Mesenchymal stem cell (in vitro differentiated cells and primary cell): ENCODE measurements around the gene SETDB1.

Experiments
- DNase-seq: peaks from one replicate; pipeline ENCODE4 v3.0.0-alpha.2; 2013
- H2AFZ ChIP-seq: one replicate; pipeline ENCODE4 v1.6.1; 2013; ENCODE audit warnings: low read depth, mild to moderate bottlenecking, control low read depth, inconsistent platforms, low read length, moderate library complexity
- H2AK5ac ChIP-seq: 2 replicates; pipeline ENCODE4 v1.6.1; 2013; ENCODE audit warnings: low read length, moderate library complexity, mild to moderate bottlenecking, inconsistent platforms; ENCODE audit not compliant: severe bottlenecking
- H2BK120ac ChIP-seq: one replicate; pipeline ENCODE4 v1.6.1; 2013; ENCODE audit warnings: low read depth, mild to moderate bottlenecking, inconsistent platforms, low read length, moderate library complexity
- H2BK12ac ChIP-seq, 2 experiments: one replicate each; pipeline ENCODE4 v1.6.1; 2013; ENCODE audit warnings: inconsistent platforms in 2 of 2, low read length in 2 of 2, mild to moderate bottlenecking in 2 of 2, moderate library complexity in 2 of 2, control low read depth in 1 of 2
- H2BK15ac ChIP-seq: one replicate; pipeline ENCODE4 v1.6.1; 2013; ENCODE audit warnings: mild to moderate bottlenecking, low read depth, inconsistent platforms; ENCODE audit not compliant: poor library complexity, severe bottlenecking
- H2BK5ac ChIP-seq: 2 replicates; pipeline ENCODE4 v1.6.1; 2013; ENCODE audit warnings: low read depth, mild to moderate bottlenecking, low read length, control low read depth, inconsistent platforms; ENCODE audit not compliant: poor library complexity, severe bottlenecking
- H3K14ac ChIP-seq, 2 experiments: one replicate each; pipeline ENCODE4 v1.6.1; 2013; ENCODE audit warnings: inconsistent platforms in 2 of 2, low read length in 2 of 2, control low read depth in 1 of 2, mild to moderate bottlenecking in 1 of 2, moderate library complexity in 1 of 2
- H3K18ac ChIP-seq, 2 experiments: one replicate each; pipeline ENCODE4 v1.6.1; 2013; ENCODE audit warnings: inconsistent platforms in 2 of 2, low read length in 2 of 2, control low read depth in 1 of 2, low read depth in 1 of 2, mild to moderate bottlenecking in 1 of 2
- H3K23ac ChIP-seq, 2 experiments: one replicate each; pipeline ENCODE4 v1.6.1; 2013; ENCODE audit warnings: inconsistent platforms in 2 of 2, low read length in 2 of 2, mild to moderate bottlenecking in 2 of 2, moderate library complexity in 2 of 2, control low read depth in 1 of 2
- H3K27ac ChIP-seq: 2 replicates; pipeline ENCODE4 v1.5.1; 2013; ENCODE audit warnings: mild to moderate bottlenecking, moderate library complexity, low read length, control low read depth, inconsistent platforms; ENCODE audit not compliant: poor library complexity, severe bottlenecking
- H3K27me3 ChIP-seq, 2 experiments: 2 replicates each; pipeline versions ENCODE4 v1.6.1 to v1.7.0; 2013; ENCODE audit warnings: low read length in 2 of 2, mild to moderate bottlenecking in 2 of 2, moderate library complexity in 2 of 2, control low read depth in 1 of 2, inconsistent platforms in 1 of 2; ENCODE audit not compliant: control insufficient read depth in 1 of 2, insufficient read depth in 1 of 2
- H3K36me3 ChIP-seq, 2 experiments: 2 replicates each; pipeline versions ENCODE4 v1.6.1 to v1.7.0; 2013; ENCODE audit warnings: low read length in 2 of 2, control low read depth in 1 of 2, inconsistent platforms in 1 of 2, low read depth in 1 of 2, mild to moderate bottlenecking in 1 of 2; ENCODE audit not compliant: insufficient read depth in 2 of 2, control insufficient read depth in 1 of 2
- H3K4ac ChIP-seq, 2 experiments: one replicate each; pipeline ENCODE4 v1.6.1; 2013; ENCODE audit warnings: inconsistent platforms in 2 of 2, low read length in 2 of 2, mild to moderate bottlenecking in 2 of 2, moderate library complexity in 2 of 2, control low read depth in 1 of 2, low read depth in 1 of 2
- H3K4me1 ChIP-seq: 2 replicates; pipeline ENCODE4 v1.6.1; 2013; ENCODE audit warnings: low read depth, low read length, control low read depth; ENCODE audit not compliant: control insufficient read depth, insufficient read depth
- H3K4me2 ChIP-seq: 2 replicates; pipeline ENCODE4 v1.6.1; 2013; ENCODE audit warnings: low read length, mild to moderate bottlenecking, inconsistent platforms; ENCODE audit not compliant: poor library complexity, severe bottlenecking
- H3K4me3 ChIP-seq, 2 experiments: 2 replicates each; pipeline versions ENCODE4 v1.5.1 to v1.7.0; 2013; ENCODE audit warnings: low read length in 2 of 2, mild to moderate bottlenecking in 2 of 2, control low read depth in 1 of 2, low read depth in 1 of 2; ENCODE audit not compliant: insufficient read depth in 1 of 2
- H3K79me1 ChIP-seq: replicated peaks from 2 replicates; pipeline ENCODE4 v1.6.1; 2013; ENCODE audit warnings: mild to moderate bottlenecking, control low read depth, low read length, inconsistent platforms; ENCODE audit not compliant: poor library complexity, severe bottlenecking
- H3K9ac ChIP-seq: 2 replicates; pipeline ENCODE4 v1.7.0; 2013; ENCODE audit warnings: mild to moderate bottlenecking, low read length, moderate library complexity
- H3K9me3 ChIP-seq: 2 replicates; pipeline ENCODE4 v1.7.0; 2013; ENCODE audit warnings: mild to moderate bottlenecking, low read length; ENCODE audit not compliant: control insufficient read depth
- H4K8ac ChIP-seq: one replicate; pipeline ENCODE4 v1.6.1; 2013; ENCODE audit warnings: inconsistent platforms, mild to moderate bottlenecking, low read length, moderate library complexity
- H4K91ac ChIP-seq: one replicate; pipeline ENCODE4 v1.6.1; 2013; ENCODE audit warnings: mild to moderate bottlenecking, low read length, inconsistent platforms
- WGBS: methylation state at CpG from one replicate; pipeline ENCODE4 v1.1.7; 2013; ENCODE audit warnings: mixed read lengths; 5-methylcytosine and 5-hydroxymethylcytosine counted together

The SETDB1 gene

GRCh38 chr1:150972417-150972940 lies 46.3 kb downstream of the SETDB1 start:
- Histone ChIP-seq H3K27me3 (no peaks in the 10 kb centered on the region), H2BK5ac (no peak overlapping the region), H3K4me3 (peak overlapping the region; percentile 5 to 97), H3K9me3 (no peaks in the 10 kb centered on the region), H2BK12ac (peak overlapping the region; percentile 29 to 59), H3K9ac (peak overlapping the region; percentile 96), H2AK5ac (peak overlapping the region; percentile 59), H2BK120ac (no peak overlapping the region), H3K36me3 (peaks cover 15 to 17% of the 10 kb centered on the region in 2 experiments), H2AFZ (no peak overlapping the region), H4K8ac (no peak overlapping the region), H4K91ac (peak overlapping the region; percentile 76), H2BK15ac (no peak overlapping the region), H3K4me2 (peak overlapping the region; percentile 85), H3K4me1 (peaks cover 41% of the 10 kb centered on the region), H3K27ac (peak overlapping the region; percentile 88), H3K23ac (peak overlapping the region in 1 of 2 experiments; percentile 18), H3K18ac (peak overlapping the region; percentile 34 to 93), H3K4ac (peak overlapping the region; percentile 32 to 48), H3K79me1 (peaks cover 10% of the 10 kb centered on the region), H3K14ac (peak overlapping the region in 1 of 2 experiments; percentile 31)
- 61% methylated on average over 4 of the region's 4 CpGs for WGBS
- no peak for DNase-seq

GRCh38 chr1:150973258-150973835 lies 47.2 kb downstream of the SETDB1 start:
- peak; percentile 28 for DNase-seq
- H3K4me2 ChIP-seq: peak overlapping the region; percentile 85
- 45% methylated on average over 15 of the region's 15 CpGs for WGBS
- H2BK15ac ChIP-seq: peak overlapping the region; percentile 95
- peak overlapping the region; percentile 90 for H4K91ac ChIP-seq
- peak overlapping the region; percentile 50 for H4K8ac ChIP-seq
- peak overlapping the region in 1 of 2 experiments; percentile 91 for H3K14ac ChIP-seq
- peaks cover 42% of the 10 kb centered on the region for H3K4me1 ChIP-seq
- H3K4ac ChIP-seq: peak overlapping the region; percentile 96 to 99
- H2AFZ ChIP-seq: peak overlapping the region; percentile 40
- H3K4me3 ChIP-seq: peak overlapping the region; percentile 84 to 97
- peak overlapping the region; percentile 50 to 92 for H2BK12ac ChIP-seq
- peaks cover 2% of the 10 kb centered on the region for H3K79me1 ChIP-seq
- H2AK5ac ChIP-seq: peak overlapping the region; percentile 43
- peaks cover 6 to 8% of the 10 kb centered on the region in 2 experiments for H3K36me3 ChIP-seq
- H3K27ac ChIP-seq: peak overlapping the region; percentile 88
- H3K18ac ChIP-seq: peak overlapping the region; percentile 93 to 94
- H3K9me3 ChIP-seq: no peaks in the 10 kb centered on the region
- H3K23ac ChIP-seq: peak overlapping the region; percentile 68 to 83
- no peak overlapping the region for H2BK120ac ChIP-seq
- no peaks in the 10 kb centered on the region for H3K27me3 ChIP-seq
- peak overlapping the region; percentile 96 for H3K9ac ChIP-seq
- H2BK5ac ChIP-seq: no peak overlapping the region

- peak overlapping the region; percentile 85 for H3K4me2 ChIP-seq
- peak overlapping the region; percentile 37 for H2AK5ac ChIP-seq
- H3K36me3 ChIP-seq: peaks cover 0 to 1% of the 10 kb centered on the region in 2 experiments
- peak overlapping the region; percentile 96 for H2BK5ac ChIP-seq
- H3K4me1 ChIP-seq: peaks cover 42% of the 10 kb centered on the region
- H3K14ac ChIP-seq: peak overlapping the region; percentile 88 to 91
- peak overlapping the region in 1 of 2 experiments; percentile 29 for H2BK12ac ChIP-seq
- H2AFZ ChIP-seq: no peak overlapping the region
- WGBS: 2% methylated on average over 37 of the region's 67 CpGs
- H3K27me3 ChIP-seq: no peaks in the 10 kb centered on the region
- peak overlapping the region; percentile 95 for H2BK15ac ChIP-seq
- no peaks in the 10 kb centered on the region for H3K79me1 ChIP-seq
- peak overlapping the region; percentile 93 to 94 for H3K18ac ChIP-seq
- H3K23ac ChIP-seq: peak overlapping the region; percentile 83 to 87
- H3K4me3 ChIP-seq: peak overlapping the region; percentile 84 to 97
- H4K91ac ChIP-seq: peak overlapping the region; percentile 90
- DNase-seq: peak; percentile 23
- H3K4ac ChIP-seq: peak overlapping the region; percentile 96 to 99
- no peaks in the 10 kb centered on the region for H3K9me3 ChIP-seq
- H2BK120ac ChIP-seq: peak overlapping the region; percentile 99
- peak overlapping the region; percentile 88 for H3K27ac ChIP-seq
- H3K9ac ChIP-seq: peak overlapping the region; percentile 96
- peak overlapping the region; percentile 94 for H4K8ac ChIP-seq
Measured at GRCh38 chr1:150973836-150974579, 47.8 kb downstream of the SETDB1 start.
